ENCODE results near the gene CROCC2.

Gene CROCC2

GRCh38 chr2:240983361-240983995 is 77.3 kb downstream of the CROCC2 start:
- no peak for DNase-seq

- no peak for DNase-seq
Measured at GRCh38 chr2:240983996-240984498, 77.9 kb downstream of the CROCC2 start.

GRCh38 chr2:240985881-240986786 is 80.0 kb downstream of the CROCC2 start:
- no peak for DNase-seq

GRCh38 chr2:240986787-240987411 is 80.8 kb downstream of the CROCC2 start:
- DNase-seq = peak in 3 of 56 donors; percentile 10 to 37 (median 31)

GRCh38 chr2:240987588-240987987 is 81.5 kb downstream of the CROCC2 start:
- DNase-seq = no peak

GRCh38 chr2:240988146-240988545 is 82.0 kb downstream of the CROCC2 start:
- no peak for DNase-seq

- no peak for DNase-seq
Measured at GRCh38 chr2:240988571-240989271, 82.6 kb downstream of the CROCC2 start.

GRCh38 chr2:240989451-240990265 is 83.5 kb downstream of the CROCC2 start:
- no peak for DNase-seq

- no peak for DNase-seq
Measured at GRCh38 chr2:240990266-240990529, 84.1 kb downstream of the CROCC2 start.

- no peak for DNase-seq
Measured at GRCh38 chr2:240990726-240991377, 84.7 kb downstream of the CROCC2 start.

GRCh38 chr2:240991378-240992263 is 85.5 kb downstream of the CROCC2 start:
- DNase-seq = peak in 30 of 56 donors; percentile 16 to 82 (median 52)

- no peak for DNase-seq
Measured at GRCh38 chr2:240992572-240993291, 86.6 kb downstream of the CROCC2 start.

GRCh38 chr2:240993446-240994170 is 87.5 kb downstream of the CROCC2 start:
- DNase-seq = no peak

GRCh38 chr2:240994171-240994896 is 88.2 kb downstream of the CROCC2 start:
- DNase-seq = no peak

GRCh38 chr2:240995041-240996021 is 89.2 kb downstream of the CROCC2 start:
- DNase-seq = no peak

All from amygdala (tissue), 56 donors.